ENCODE measurements around the gene GSAP.

GRCh38 chr7:77453531-77453930 lies 37.4 kb upstream of the GSAP start:
- TF ChIP-seq, protein P1, sequence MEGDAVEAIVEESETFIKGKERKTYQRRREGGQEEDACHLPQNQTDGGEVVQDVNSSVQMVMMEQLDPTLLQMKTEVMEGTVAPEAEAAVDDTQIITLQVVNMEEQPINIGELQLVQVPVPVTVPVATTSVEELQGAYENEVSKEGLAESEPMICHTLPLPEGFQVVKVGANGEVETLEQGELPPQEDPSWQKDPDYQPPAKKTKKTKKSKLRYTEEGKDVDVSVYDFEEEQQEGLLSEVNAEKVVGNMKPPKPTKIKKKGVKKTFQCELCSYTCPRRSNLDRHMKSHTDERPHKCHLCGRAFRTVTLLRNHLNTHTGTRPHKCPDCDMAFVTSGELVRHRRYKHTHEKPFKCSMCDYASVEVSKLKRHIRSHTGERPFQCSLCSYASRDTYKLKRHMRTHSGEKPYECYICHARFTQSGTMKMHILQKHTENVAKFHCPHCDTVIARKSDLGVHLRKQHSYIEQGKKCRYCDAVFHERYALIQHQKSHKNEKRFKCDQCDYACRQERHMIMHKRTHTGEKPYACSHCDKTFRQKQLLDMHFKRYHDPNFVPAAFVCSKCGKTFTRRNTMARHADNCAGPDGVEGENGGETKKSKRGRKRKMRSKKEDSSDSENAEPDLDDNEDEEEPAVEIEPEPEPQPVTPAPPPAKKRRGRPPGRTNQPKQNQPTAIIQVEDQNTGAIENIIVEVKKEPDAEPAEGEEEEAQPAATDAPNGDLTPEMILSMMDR (conservative IDR thresholded peaks at IDR 0.05; ENCODE audit: low read depth, low read length) = no peak
- no peak for TF ChIP-seq NFE2L2 (IDR thresholded peaks at IDR 0.05; ENCODE audit: low read depth, low read length)

All from IMR-90 (cell line).